ENCODE measurements around the gene REEP6.

REEP6 gene

GRCh38 chr19:1483131-1483978 lies 7.6 kb upstream of the REEP6 start:
- TF ChIP-seq CTCF (IDR thresholded peaks at IDR 0.05; ENCODE audit: extremely low read depth, missing control alignments): no peak
- no peak for DNase-seq (ENCODE audit: low spot score)

- TF ChIP-seq CTCF (IDR thresholded peaks at IDR 0.05; ENCODE audit: extremely low read depth, missing control alignments): no peak
- no peak for DNase-seq (ENCODE audit: low spot score)
Observed at GRCh38 chr19:1483979-1484428, 7.0 kb upstream of the REEP6 start.

GRCh38 chr19:1486720-1487575 lies 4.0 kb upstream of the REEP6 start:
- no peak for DNase-seq (ENCODE audit: low spot score)
- no peak for TF ChIP-seq CTCF (IDR thresholded peaks at IDR 0.05; ENCODE audit: extremely low read depth, missing control alignments)

GRCh38 chr19:1487576-1488281 lies 3.3 kb upstream of the REEP6 start:
- TF ChIP-seq CTCF (IDR thresholded peaks at IDR 0.05; ENCODE audit: extremely low read depth, missing control alignments): no peak
- no peak for DNase-seq (ENCODE audit: low spot score)

- no peak for DNase-seq (ENCODE audit: low spot score)
- no peak for TF ChIP-seq CTCF (IDR thresholded peaks at IDR 0.05; ENCODE audit: extremely low read depth, missing control alignments)
Observed at GRCh38 chr19:1488282-1488601, 2.7 kb upstream of the REEP6 start.

- no peak for DNase-seq (ENCODE audit: low spot score)
- TF ChIP-seq CTCF (IDR thresholded peaks at IDR 0.05; ENCODE audit: extremely low read depth, missing control alignments): no peak
Observed at GRCh38 chr19:1489463-1490310, 1.3 kb upstream of the REEP6 start.

Measured in GM20000 (cell line).